Endodermal cell (in vitro differentiated cells): ENCODE data around the gene NIPBL. TPM values are rescaled to one million over a fixed set of nuclear protein-coding genes. Genes with fewer than 3 reads are reported as not detected.
"Not testable (repeated sequence)": the region's sequence is repeated elsewhere in the genome, so short reads cannot be mapped to it uniquely, and the experiment has no call there.

Source experiments
- DNase-seq: peaks from one replicate; pipeline ENCODE4 v3.0.0-alpha.2; 2017
- H3K27ac ChIP-seq: 2 replicates; pipeline ENCODE4 v1.5.1; 2013; ENCODE audit warnings: mild to moderate bottlenecking, low read depth, low read length, moderate library complexity
- H3K27me3 ChIP-seq: 2 replicates; pipeline ENCODE4 v1.6.1; 2013; ENCODE audit warnings: mild to moderate bottlenecking, low read length, moderate library complexity; ENCODE audit not compliant: insufficient read depth, control insufficient read depth, poor library complexity, severe bottlenecking
- H3K36me3 ChIP-seq: 2 replicates; pipeline ENCODE4 v1.7.0; 2013; ENCODE audit warnings: mild to moderate bottlenecking, low read length, moderate library complexity; ENCODE audit not compliant: control insufficient read depth, insufficient read depth
- H3K4me1 ChIP-seq: one replicate; pipeline ENCODE4 v1.7.0; 2013; ENCODE audit warnings: low read length; ENCODE audit not compliant: control insufficient read depth, insufficient read depth
- H3K4me3 ChIP-seq: 2 replicates; pipeline ENCODE4 v1.5.1; 2013; ENCODE audit warnings: mild to moderate bottlenecking, low read length, moderate library complexity
- H3K9ac ChIP-seq: 2 replicates; pipeline ENCODE4 v1.6.1; 2013; ENCODE audit warnings: mild to moderate bottlenecking, low read length, moderate library complexity; ENCODE audit not compliant: poor library complexity, severe bottlenecking; ENCODE audit errors: extremely low read depth
- H3K9me3 ChIP-seq: 2 replicates; pipeline ENCODE4 v1.6.1; 2013; ENCODE audit warnings: mild to moderate bottlenecking, low read length, moderate library complexity; ENCODE audit not compliant: control insufficient read depth
- H3K27ac Mint-ChIP-seq: 2 replicates; pipeline ENCODE4 v1.8.0; 2020; ENCODE audit warnings: mixed read lengths
- H3K27me3 Mint-ChIP-seq: 2 replicates; pipeline ENCODE4 v1.8.0; 2021; ENCODE audit warnings: mild to moderate bottlenecking, mixed read lengths; ENCODE audit not compliant: insufficient read depth
- H3K36me3 Mint-ChIP-seq: 2 replicates; pipeline ENCODE4 v1.8.0; 2020; ENCODE audit warnings: low read depth, mixed read lengths
- H3K4me1 Mint-ChIP-seq: 2 replicates; pipeline ENCODE4 v1.8.0; 2020; ENCODE audit warnings: mixed read lengths
- H3K4me3 Mint-ChIP-seq: 2 replicates; pipeline ENCODE4 v1.8.0; 2020; ENCODE audit warnings: mild to moderate bottlenecking, moderate library complexity, mixed read lengths
- H3K9me3 Mint-ChIP-seq: 2 replicates; pipeline ENCODE4 v1.8.0; 2020; ENCODE audit warnings: mild to moderate bottlenecking, mixed read lengths
- WGBS, 2 experiments: methylation state at CpG; one replicate each; pipeline versions ENCODE4 v1.1.5 to v1.1.7; 2013; ENCODE audit warnings: missing lambda C conversion rate in 2 of 2, mixed read lengths in 1 of 2; ENCODE audit not compliant: insufficient coverage in 1 of 2, insufficient read length in 1 of 2; 5-methylcytosine and 5-hydroxymethylcytosine counted together
- total RNA-seq, 2 donors: library from RNA; stranded (reverse); fragmentation: NEBNext Ultra II Directional in 1 of 2; extraction: Animal tissue kit (Norgen Biotek cat#: 25700) in 1 of 2; gene quantifications; 2 replicates in 1 of 2; 3 replicates in 1 of 2; pipeline ENCODE4 v1.2.1, GENCODE V29; 2021
- TF ChIP-seq, protein P1 (sequence below): fragments of 200-600 bp; sonication (generic); conservative IDR thresholded peaks from 2 replicates; pipeline ENCODE4 v1.5.0; 2021; ENCODE audit warnings: antibody characterized with exemption, mild to moderate bottlenecking

NIPBL gene
- total RNA-seq, 2 donors from 2014 or later, result 63.3 to 65.8 TPM

DNA sequence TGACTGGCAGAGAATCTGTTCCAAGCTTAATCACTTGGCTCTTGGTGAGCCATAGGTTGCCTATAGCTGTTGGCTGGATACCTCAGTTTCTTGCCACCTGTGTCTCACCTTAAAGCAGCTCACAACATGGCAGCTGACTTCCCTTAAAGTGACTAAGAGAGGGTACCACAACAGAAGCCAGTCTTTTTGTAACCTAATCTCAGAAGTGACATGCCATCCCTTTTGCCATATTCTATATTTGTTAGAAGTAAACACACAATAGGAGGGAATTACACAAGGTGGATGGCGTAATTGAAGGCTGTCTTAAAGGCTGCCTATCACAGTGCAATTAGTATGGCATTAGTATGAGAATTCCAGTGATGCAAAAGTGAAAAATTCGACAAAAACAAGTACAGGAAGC lies 28.1 kb downstream of the NIPBL start:
- TF ChIP-seq, protein P1, sequence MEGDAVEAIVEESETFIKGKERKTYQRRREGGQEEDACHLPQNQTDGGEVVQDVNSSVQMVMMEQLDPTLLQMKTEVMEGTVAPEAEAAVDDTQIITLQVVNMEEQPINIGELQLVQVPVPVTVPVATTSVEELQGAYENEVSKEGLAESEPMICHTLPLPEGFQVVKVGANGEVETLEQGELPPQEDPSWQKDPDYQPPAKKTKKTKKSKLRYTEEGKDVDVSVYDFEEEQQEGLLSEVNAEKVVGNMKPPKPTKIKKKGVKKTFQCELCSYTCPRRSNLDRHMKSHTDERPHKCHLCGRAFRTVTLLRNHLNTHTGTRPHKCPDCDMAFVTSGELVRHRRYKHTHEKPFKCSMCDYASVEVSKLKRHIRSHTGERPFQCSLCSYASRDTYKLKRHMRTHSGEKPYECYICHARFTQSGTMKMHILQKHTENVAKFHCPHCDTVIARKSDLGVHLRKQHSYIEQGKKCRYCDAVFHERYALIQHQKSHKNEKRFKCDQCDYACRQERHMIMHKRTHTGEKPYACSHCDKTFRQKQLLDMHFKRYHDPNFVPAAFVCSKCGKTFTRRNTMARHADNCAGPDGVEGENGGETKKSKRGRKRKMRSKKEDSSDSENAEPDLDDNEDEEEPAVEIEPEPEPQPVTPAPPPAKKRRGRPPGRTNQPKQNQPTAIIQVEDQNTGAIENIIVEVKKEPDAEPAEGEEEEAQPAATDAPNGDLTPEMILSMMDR, result no peak
- H3K27me3 Mint-ChIP-seq, result no peaks in the 10 kb centered on the region
- no peak overlapping the region for H3K27ac Mint-ChIP-seq
- no peak for DNase-seq
- no peak overlapping the region for H3K9ac ChIP-seq
- peaks cover 22% of the 10 kb centered on the region for H3K9me3 Mint-ChIP-seq
- H3K36me3 Mint-ChIP-seq, result peaks cover 20% of the 10 kb centered on the region
- H3K4me1 ChIP-seq, result peaks cover 3% of the 10 kb centered on the region
- H3K27ac ChIP-seq, result no peak overlapping the region
- H3K9me3 ChIP-seq, result peaks cover 16% of the 10 kb centered on the region
- 96 to 100% methylated on average over 2 of the region's 2 CpGs for WGBS, 2 experiments
- peaks cover 16% of the 10 kb centered on the region for H3K4me1 Mint-ChIP-seq
- H3K36me3 ChIP-seq, result no peaks in the 10 kb centered on the region
- H3K4me3 Mint-ChIP-seq, result no peak overlapping the region
- H3K27me3 ChIP-seq, result no peaks in the 10 kb centered on the region
- H3K4me3 ChIP-seq, result no peak overlapping the region

DNA sequence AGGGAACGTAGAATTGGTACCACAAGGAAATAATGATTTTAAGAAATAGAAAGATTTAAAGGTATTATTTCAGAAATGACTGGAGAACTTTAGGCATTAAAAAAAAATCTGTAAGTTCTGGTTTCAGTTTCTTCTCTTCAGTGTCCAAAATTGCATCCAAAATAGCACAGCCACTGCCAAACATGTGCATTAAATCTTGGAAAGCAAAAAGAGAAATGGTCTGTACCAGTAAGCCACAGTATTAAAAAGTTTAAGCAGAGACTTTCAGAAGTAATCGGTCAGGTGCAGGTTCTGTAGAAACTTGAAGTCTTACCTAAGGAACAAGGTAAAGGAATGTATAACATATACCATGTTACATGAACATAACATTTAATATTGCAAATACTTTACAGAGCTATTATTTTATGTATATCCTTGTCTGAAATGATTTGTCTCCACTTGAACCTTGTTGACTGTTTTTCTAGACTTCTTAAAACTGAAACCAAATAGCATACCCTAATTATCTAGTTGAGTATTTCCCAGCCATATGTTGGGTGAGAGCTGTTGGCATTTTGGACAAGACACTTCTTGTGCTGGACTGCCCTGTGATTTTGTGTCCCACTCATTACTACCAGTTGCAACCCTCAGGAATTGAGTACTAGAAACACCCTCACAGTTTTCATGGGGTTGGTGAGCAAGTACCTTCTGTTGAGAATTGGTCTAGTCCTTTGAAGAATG lies 32.1 kb downstream of the NIPBL start:
- H3K9ac ChIP-seq, result no peak overlapping the region
- no peaks in the 10 kb centered on the region for H3K36me3 ChIP-seq
- no peak overlapping the region for H3K4me3 ChIP-seq
- Mint-ChIP-seq H3K36me3 (peaks cover 4% of the 10 kb centered on the region), H3K4me3 (no peak overlapping the region), H3K27ac (no peak overlapping the region), H3K9me3 (no peaks in the 10 kb centered on the region), H3K27me3 (no peaks in the 10 kb centered on the region), H3K4me1 (peaks cover 16% of the 10 kb centered on the region)
- WGBS, 2 experiments, result 90% methylated on average over 2 of the region's 2 CpGs; no CpG with 5 or more reads in 1 of the 2 experiments
- H3K9me3 ChIP-seq, result no peaks in the 10 kb centered on the region
- TF ChIP-seq, protein P1, result no peak
- no peaks in the 10 kb centered on the region for H3K27me3 ChIP-seq
- no peak for DNase-seq
- no peak overlapping the region for H3K27ac ChIP-seq
- H3K4me1 ChIP-seq, result peaks cover 3% of the 10 kb centered on the region

- Histone ChIP-seq H3K9ac (no peak overlapping the region), H3K27me3 (no peaks in the 10 kb centered on the region), H3K4me3 (no peak overlapping the region), H3K27ac (no peak overlapping the region), H3K9me3 (no peaks in the 10 kb centered on the region), H3K4me1 (no peaks in the 10 kb centered on the region), H3K36me3 (no peaks in the 10 kb centered on the region)
- no peaks in the 10 kb centered on the region for H3K27me3 Mint-ChIP-seq
- peaks cover 6% of the 10 kb centered on the region for H3K36me3 Mint-ChIP-seq
- H3K4me1 Mint-ChIP-seq, result no peaks in the 10 kb centered on the region
- H3K27ac Mint-ChIP-seq, result no peak overlapping the region
- no peak for DNase-seq
- TF ChIP-seq, protein P1, result no peak
- H3K9me3 Mint-ChIP-seq, result peaks cover 9% of the 10 kb centered on the region
- H3K4me3 Mint-ChIP-seq, result no peak overlapping the region
Observed at GRCh38 chr5:36915653-36916052, 39.1 kb downstream of the NIPBL start.

GRCh38 chr5:36916614-36917013 lies 40.0 kb downstream of the NIPBL start:
- H3K9me3 Mint-ChIP-seq, result not testable (repeated sequence)

GRCh38 chr5:36917358-36917757 lies 40.8 kb downstream of the NIPBL start:
- not testable (repeated sequence) for H3K27me3 ChIP-seq, H3K9me3 Mint-ChIP-seq, H3K27ac ChIP-seq, H3K4me3 ChIP-seq, H3K4me1 Mint-ChIP-seq, H3K36me3 ChIP-seq, DNase-seq, H3K9ac ChIP-seq, H3K27ac Mint-ChIP-seq, H3K36me3 Mint-ChIP-seq, H3K27me3 Mint-ChIP-seq, H3K9me3 ChIP-seq, H3K4me1 ChIP-seq, H3K4me3 Mint-ChIP-seq
- 95 to 100% methylated on average over 1 of the region's 1 CpG for WGBS, 2 experiments

More at GRCh38 chr5:36916614-36917013, 40.0 kb downstream of the NIPBL start:
- not testable (repeated sequence) for H3K36me3 Mint-ChIP-seq, H3K4me1 ChIP-seq, H3K4me3 Mint-ChIP-seq, H3K4me1 Mint-ChIP-seq, H3K9ac ChIP-seq, H3K36me3 ChIP-seq, H3K9me3 ChIP-seq, DNase-seq, H3K27me3 Mint-ChIP-seq, H3K27me3 ChIP-seq, H3K4me3 ChIP-seq, H3K27ac Mint-ChIP-seq, H3K27ac ChIP-seq
- WGBS, 2 experiments, result 95% methylated on average over 2 of the region's 4 CpGs; no CpG with 5 or more reads in 1 of the 2 experiments
